ENCODE results near the gene PSMD6. TPM values are rescaled to one million over a fixed set of nuclear protein-coding genes. Genes with fewer than 3 reads are reported as not detected.

PSMD6 gene
- total and polyA plus RNA-seq, 9 of the 15 experiments (the other 6 are each of a cell fraction or from before 2014, with no cell fraction given), result 78.2 to 133 (median 113) TPM

DNA sequence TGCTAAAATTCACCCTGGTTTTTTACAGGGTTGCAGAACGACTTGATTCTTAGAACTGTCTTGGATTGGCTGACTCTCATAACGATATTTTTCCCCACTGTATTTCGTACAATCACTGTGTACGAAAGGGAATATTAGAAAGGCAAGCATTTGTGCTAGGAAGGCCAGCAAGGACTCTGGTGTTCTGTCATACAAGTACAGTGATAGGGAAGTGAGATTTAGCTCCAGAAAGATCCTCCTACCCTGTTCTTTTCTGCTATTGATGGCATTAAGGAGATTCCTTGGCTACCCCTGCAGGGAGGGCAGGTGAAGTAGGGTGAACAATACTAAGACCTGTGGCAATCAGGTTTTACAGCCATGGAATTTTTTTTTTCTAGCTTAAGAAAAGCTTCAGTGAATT lies 57.3 kb downstream of the PSMD6 start:
- BruUV-seq (replicated peaks), result no TSS peak
- POLR2A ChIA-PET, result interaction anchor here (0.9 kb wide), 1 partner anchor 10 kb away, joined by 3 read pairs; no protein-coding TSS in a partner anchor
- no peak for ATAC-seq
- H3K36me3 ChIP-seq (ENCODE audit: control insufficient read depth, insufficient read depth, low read length), result 0 out of 3 replicates have a peak, but pooled peaks cover 8% of the 10 kb centered on the region
- no peak overlapping the region for H3K4me3 ChIP-seq
- H4K20me1 ChIP-seq (replicated peaks; ENCODE audit: control insufficient read depth, insufficient read depth, low read length), result no peaks in the 10 kb centered on the region
- no peak overlapping the region for H3K4me2 ChIP-seq (ENCODE audit: insufficient read depth, low read length)
- H3K79me2 ChIP-seq (ENCODE audit: control insufficient read depth, insufficient read depth, low read length), result peaks cover 52% of the 10 kb centered on the region
- H3K27me3 ChIP-seq (ENCODE audit: control insufficient read depth in 2 of 2, insufficient read depth in 2 of 2, low read length in 2 of 2), result no peaks in the 10 kb centered on the region
- H3K9me3 ChIP-seq (replicated peaks; ENCODE audit: control insufficient read depth, insufficient read depth, low read depth, low read length), result no peaks in the 10 kb centered on the region
- 86% methylated on average over 4 of the region's 4 CpGs for WGBS (ENCODE audit: insufficient coverage, low coverage, missing lambda C conversion rate)
- no peak overlapping the region for H3K27ac ChIP-seq (ENCODE audit: extremely low read depth, low read depth, low read length)
- H3K9me1 ChIP-seq (ENCODE audit: control insufficient read depth, insufficient read depth, low read length), result peaks cover 3% of the 10 kb centered on the region
- no peak for DNase-seq (ENCODE audit: extremely low read depth in 1 of 4, low spot score in 3 of 4)
- H3K9ac ChIP-seq (ENCODE audit: insufficient read depth in 1 of 2, low read depth in 2 of 2, low read length in 2 of 2), result no peak overlapping the region
- peaks cover 7 to 38% of the 10 kb centered on the region in 2 experiments; a peak in 4 of 5 replicates for H3K4me1 ChIP-seq (replicated peaks in 1 of 2; ENCODE audit: control insufficient read depth in 2 of 2, insufficient read depth in 2 of 2, low read length in 2 of 2)
- no peak overlapping the region for H2AFZ ChIP-seq (ENCODE audit: low read depth, low read length)
- CTCF ChIA-PET (ENCODE audit: low intra/inter-chr PET ratio), result interaction anchor here (0.6 kb wide), 1 partner anchor 22 kb away, joined by 3 read pairs; no protein-coding TSS in a partner anchor
- FAIRE-seq, result no peak
- in situ Hi-C loops (cut with MboI), result no loop called here
- TF ChIP-seq, protein P1, sequence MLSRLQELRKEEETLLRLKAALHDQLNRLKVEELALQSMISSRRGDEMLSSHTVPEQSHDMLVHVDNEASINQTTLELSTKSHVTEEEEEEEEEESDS (CRISPR knock-in tag; IDR thresholded peaks at IDR 0.05), result no peak
- TF ChIP-seq ZNF695 (CRISPR knock-in tag; IDR thresholded peaks at IDR 0.05) (no peak), C11orf30 (IDR thresholded peaks at IDR 0.05; ENCODE audit: low read depth) (no peak)
- intact Hi-C loops (cut with micrococcal nuclease), result loop anchor here (10.0 kb wide), 1 partner anchor 101 kb away; the partner anchor contains the start of genes ATXN7 and THOC7

Measured in K562 (cell line).